WI38 (cell line): ENCODE results near the gene COL4A6.

Experiments used
- H3K4me3 ChIP-seq: 2 replicates; pipeline ENCODE4 v1.5.1; 2011; ENCODE audit warnings: low read depth, mild to moderate bottlenecking, control low read depth, low read length
- TF ChIP-seq, protein P1 (sequence below): IDR thresholded peaks from 2 replicates; pipeline ENCODE4 v1.5.1; 2012; ENCODE audit warnings: low read depth, mild to moderate bottlenecking, control low read depth, low read length

COL4A6 gene

GRCh38 chrX:108123591-108124366, 314.4 kb downstream of the COL4A6 start:
- H3K4me3 ChIP-seq = no peak overlapping the region
- TF ChIP-seq, protein P1, sequence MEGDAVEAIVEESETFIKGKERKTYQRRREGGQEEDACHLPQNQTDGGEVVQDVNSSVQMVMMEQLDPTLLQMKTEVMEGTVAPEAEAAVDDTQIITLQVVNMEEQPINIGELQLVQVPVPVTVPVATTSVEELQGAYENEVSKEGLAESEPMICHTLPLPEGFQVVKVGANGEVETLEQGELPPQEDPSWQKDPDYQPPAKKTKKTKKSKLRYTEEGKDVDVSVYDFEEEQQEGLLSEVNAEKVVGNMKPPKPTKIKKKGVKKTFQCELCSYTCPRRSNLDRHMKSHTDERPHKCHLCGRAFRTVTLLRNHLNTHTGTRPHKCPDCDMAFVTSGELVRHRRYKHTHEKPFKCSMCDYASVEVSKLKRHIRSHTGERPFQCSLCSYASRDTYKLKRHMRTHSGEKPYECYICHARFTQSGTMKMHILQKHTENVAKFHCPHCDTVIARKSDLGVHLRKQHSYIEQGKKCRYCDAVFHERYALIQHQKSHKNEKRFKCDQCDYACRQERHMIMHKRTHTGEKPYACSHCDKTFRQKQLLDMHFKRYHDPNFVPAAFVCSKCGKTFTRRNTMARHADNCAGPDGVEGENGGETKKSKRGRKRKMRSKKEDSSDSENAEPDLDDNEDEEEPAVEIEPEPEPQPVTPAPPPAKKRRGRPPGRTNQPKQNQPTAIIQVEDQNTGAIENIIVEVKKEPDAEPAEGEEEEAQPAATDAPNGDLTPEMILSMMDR = no peak

DNA sequence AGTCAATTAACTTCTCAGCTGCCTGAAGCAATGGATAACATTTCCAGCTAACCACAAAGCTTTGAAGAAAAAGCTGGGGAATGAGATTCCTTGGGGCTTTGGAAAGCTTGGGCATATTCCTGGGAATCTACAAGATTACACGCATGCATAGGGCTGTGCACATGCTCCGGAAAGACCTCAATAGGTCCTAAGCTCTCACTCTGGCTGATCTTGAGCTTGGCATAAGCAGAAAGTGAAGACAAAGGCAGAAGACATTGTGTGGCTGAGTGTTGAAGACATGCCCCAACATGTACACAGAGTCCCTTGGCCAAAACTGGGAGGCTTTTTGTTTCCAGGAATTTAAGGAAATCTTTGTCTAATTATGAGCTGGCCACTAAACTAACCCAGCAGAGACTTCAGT, 315.5 kb downstream of the COL4A6 start:
- TF ChIP-seq, protein P1 = no peak

DNA sequence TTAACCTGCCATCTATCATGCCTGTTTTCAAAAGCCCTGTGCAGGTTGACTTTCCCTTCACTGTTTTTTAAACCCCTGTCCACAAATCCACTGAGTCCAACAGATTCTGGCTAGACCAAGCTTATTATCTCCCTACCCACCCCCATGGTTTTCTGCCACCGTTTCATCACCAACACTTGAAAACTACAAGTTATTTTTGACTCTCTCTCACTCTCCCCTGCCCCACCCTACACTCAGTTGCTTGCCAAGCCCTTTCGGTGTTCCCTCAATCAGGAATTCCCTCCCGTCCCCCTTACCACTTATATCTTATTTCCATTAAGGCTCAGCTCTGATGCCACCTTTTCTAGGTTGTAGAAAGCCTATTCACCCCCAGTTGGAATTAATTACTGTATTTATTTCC, 316.9 kb downstream of the COL4A6 start:
- TF ChIP-seq, protein P1 = no peak
- no peak overlapping the region for H3K4me3 ChIP-seq

More for the DNA sequence above, 315.5 kb downstream of the COL4A6 start:
- no peak overlapping the region for H3K4me3 ChIP-seq

DNA sequence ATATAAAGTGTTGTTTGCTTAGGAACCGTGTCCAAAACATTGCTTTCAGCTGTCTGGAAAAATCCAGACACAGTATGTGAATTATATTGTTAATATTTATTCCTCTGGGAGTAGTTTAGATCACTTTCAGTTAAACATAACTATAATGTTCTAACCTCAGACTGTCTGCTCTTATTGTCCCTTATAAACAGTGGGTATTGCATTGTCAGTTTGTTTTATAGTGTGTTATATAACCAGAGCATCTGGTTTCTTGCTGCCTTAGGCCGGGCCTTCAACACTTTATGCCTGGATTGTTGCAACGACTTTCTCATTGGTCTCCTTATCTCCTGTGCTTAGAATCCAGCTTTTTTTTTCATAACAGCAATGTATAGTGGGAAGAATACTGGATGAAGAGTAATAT, 320.2 kb downstream of the COL4A6 start:
- no peak overlapping the region for H3K4me3 ChIP-seq
- TF ChIP-seq, protein P1 = no peak

DNA sequence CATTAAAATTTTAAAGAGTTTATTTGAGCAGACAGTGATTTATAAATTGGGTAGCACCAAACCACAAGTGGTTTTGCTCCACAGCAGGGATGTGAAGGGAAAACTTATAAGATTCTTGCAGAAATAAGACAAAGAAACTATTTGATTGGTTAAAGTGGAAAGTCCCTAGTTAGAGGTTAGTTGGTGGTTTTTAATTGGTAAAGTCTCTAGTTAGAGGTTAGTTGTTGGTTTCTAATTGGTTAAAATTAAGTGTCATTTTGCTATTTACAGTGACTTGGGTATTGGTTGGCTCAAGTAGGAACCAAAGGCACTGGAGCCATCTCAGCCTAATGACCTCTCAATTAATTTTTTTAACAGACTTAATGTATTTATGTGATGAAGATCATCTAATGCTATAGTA, 323.7 kb downstream of the COL4A6 start:
- TF ChIP-seq, protein P1 = no peak
- H3K4me3 ChIP-seq = no peak overlapping the region
